Fibroblast of the aortic adventitia (primary cell): ENCODE results near the gene RPGR. TPM values are rescaled to one million over a fixed set of nuclear protein-coding genes. Genes with fewer than 3 reads are reported as not detected.

Source experiments
- DNase-seq: peaks from one replicate; pipeline ENCODE4 v3.0.0-alpha.2; 2010; ENCODE audit warnings: low read depth
- H3K4me3 ChIP-seq: 2 replicates; pipeline ENCODE4 v1.5.1; 2011; ENCODE audit warnings: low read depth, mild to moderate bottlenecking, control low read depth, low read length, moderate library complexity
- CTCF ChIP-seq: IDR thresholded peaks from 2 replicates; pipeline ENCODE4 v1.5.1; 2011; ENCODE audit warnings: mild to moderate bottlenecking, low read length, control low read depth, inconsistent platforms; ENCODE audit not compliant: insufficient read depth
- total RNA-seq: library from RNA; depleted of rRNA; stranded (reverse); fragments of >200 nt; gene quantifications from 2 replicates; pipeline ENCODE4 v1.2.3, GENCODE V29; 2012; ENCODE audit warnings: low replicate concordance

Gene RPGR
- total RNA-seq, 1 donor = 8.6 TPM

DNA sequence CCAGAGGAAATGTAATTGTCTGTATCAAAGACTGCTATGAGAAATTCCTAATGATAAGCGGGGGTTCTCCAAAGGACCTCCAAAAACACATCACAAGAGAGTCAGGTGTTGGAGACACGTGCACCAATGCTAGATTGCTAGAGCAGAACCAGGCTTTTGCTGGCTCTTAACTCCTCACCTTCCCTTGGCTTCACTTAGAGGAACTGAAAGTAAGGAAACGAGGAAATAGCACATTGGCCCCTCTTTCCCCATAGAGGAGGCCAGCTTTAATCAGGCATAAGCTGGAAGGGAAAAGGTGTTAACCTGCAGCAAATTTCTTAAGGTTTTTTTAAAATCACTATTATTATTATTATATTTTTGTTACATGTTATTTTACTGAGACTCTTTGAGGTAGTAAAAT, 38.6 kb upstream of the RPGR start:
- DNase-seq = no peak
- no peak for TF ChIP-seq CTCF
- H3K4me3 ChIP-seq = no peak overlapping the region

DNA sequence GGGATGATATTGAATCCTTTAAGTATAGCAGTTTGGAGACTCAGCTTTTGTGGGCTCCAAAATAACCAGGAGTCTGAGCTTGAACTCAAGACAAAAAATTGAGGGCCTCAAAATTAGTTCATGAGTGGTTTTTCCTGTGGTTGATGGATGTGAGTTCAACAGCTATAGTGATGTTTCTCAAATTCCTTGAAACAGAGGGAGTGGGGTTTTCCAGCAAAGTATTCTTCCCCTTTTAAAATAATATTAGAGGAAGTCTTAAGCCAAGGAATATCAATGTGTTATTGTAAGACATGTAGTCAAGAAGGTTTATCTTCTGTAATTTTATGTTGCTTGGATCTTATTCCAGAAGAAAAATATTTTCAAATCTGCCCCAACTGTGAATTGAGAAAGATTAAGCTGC, 35.7 kb upstream of the RPGR start:
- H3K4me3 ChIP-seq = no peak overlapping the region
- TF ChIP-seq CTCF = no peak
- DNase-seq = no peak

DNA sequence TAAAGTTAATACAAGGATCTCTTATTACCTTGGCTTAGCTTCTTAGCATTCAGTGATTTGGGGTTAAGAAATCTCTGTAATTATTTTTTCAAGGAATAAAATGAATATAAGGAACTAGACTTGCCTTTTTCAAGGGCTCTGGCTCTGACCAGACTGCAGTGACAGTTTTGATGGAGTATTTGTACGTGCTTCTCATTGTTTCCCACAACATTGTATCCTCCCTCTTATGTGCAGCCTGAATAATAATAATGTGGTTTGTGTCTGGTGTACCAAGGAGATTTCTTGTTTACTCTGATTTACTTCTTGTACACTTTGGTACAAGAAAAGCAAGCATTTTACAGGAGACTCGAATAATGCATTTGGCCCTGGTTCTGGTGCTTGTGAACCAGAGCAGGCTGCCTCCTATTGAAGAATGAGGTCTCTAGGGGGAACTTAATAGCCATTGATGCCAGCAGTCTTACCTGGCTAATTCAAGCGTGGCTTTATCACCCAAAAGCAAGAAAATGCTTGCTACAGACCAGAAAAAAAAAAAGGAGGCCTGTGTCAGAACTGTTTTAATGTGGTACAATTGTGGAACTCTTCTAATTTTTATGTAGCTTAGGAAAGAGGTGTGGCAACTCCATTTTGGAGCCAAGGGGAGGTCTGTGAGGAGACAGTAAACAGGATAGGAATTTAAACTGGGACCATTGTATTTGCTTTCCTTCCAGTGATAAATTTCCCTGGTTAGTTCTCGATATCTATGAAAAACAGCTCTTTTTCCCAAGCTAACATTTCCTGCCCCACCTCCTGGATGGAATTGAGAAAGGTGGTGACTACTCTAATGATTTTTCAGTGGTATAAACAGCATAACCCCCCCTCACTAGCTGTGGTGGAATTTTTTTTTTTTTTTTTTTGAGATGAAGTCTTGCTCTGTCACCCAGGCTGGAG, 30.7 kb upstream of the RPGR start:
- no peak for DNase-seq
- no peak for TF ChIP-seq CTCF

GRCh38 chrX:38356401-38356800, 29.1 kb upstream of the RPGR start:
- no peak for DNase-seq
- no peak for TF ChIP-seq CTCF
- no peak overlapping the region for H3K4me3 ChIP-seq

More for the DNA sequence above, 30.7 kb upstream of the RPGR start:
- no peak overlapping the region for H3K4me3 ChIP-seq

DNA sequence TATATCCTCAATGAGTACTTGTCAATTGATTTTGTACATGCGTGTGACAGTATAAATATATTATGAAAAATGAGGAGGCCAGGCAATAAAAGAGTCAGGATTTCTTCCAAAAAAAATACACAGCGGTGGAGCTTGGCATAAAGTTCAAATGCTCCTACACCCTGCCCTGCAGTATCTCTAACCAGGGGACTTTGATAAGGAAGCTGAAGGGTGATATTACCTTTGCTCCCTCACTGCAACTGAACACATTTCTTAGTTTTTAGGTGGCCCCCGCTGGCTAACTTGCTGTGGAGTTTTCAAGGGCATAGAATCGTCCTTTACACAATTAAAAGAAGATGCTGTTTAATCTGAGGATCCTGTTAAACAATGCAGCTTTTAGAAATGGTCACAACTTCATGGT, 25.1 kb upstream of the RPGR start, which contains the start of gene OTC:
Gene OTC, plus strand, starts transcription at position 243 of the 400 bp plus-strand sequence. Its CDS starts 93 bp downstream, at position 336.
- DNase-seq = no peak
- H3K4me3 ChIP-seq = no peak within 1 kb of the TSS
- no peak for TF ChIP-seq CTCF

- TF ChIP-seq CTCF = no peak
- H3K4me3 ChIP-seq = no peak overlapping the region
- DNase-seq = no peak
These were observed 24.0 kb upstream of the RPGR start for GRCh38 chrX:38351346-38351745.
